ENCODE data around the gene FOXR2.

Gene FOXR2, protein sequence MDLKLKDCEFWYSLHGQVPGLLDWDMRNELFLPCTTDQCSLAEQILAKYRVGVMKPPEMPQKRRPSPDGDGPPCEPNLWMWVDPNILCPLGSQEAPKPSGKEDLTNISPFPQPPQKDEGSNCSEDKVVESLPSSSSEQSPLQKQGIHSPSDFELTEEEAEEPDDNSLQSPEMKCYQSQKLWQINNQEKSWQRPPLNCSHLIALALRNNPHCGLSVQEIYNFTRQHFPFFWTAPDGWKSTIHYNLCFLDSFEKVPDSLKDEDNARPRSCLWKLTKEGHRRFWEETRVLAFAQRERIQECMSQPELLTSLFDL

DNA sequence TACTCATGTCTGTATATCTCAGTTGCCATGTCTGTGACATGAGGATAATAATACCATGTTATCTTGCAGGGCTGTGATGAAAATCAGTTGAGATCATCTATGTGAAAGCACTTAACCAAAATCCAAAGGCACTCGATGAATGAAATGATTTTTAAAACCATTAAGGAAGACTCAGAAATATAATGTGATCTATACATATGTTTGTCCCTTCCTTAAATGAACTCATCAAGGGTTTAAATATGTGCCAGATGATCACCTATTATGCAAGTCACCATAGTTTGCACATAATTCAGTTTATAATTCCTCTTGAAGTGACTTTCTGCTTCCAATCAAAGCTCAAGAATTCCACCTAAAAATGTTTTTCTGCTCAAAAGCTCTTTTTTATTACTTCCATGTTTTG is at the start of gene FOXR2:
Gene FOXR2, plus strand, starts transcription at position 301 of the 400 bp plus-strand sequence. CDS start 312 bp downstream, outside the sequence.
- in situ Hi-C loops (cut with HindIII; ENCODE audit: low sequenced_read_pairs): no loop called here

DNA sequence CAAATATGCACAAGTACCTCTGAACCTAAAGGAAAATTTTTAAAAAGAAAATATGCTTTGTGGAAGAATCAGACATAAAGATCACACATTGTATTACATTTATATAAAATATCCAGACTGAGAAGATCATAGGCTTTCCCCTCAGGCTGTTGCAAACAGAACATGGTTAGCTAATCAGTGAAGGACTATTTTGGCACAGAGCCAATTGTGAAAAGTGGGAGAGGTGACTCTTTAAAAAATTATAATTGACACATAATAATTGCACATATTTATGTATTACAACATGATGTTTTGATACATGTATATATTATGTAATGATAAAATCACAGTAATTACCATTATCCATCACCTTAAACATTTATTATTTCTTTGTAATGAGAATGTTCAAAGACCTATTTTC is 44.1 kb upstream of the FOXR2 start:
- in situ Hi-C loops (cut with HindIII; ENCODE audit: low sequenced_read_pairs): no loop called here

DNA sequence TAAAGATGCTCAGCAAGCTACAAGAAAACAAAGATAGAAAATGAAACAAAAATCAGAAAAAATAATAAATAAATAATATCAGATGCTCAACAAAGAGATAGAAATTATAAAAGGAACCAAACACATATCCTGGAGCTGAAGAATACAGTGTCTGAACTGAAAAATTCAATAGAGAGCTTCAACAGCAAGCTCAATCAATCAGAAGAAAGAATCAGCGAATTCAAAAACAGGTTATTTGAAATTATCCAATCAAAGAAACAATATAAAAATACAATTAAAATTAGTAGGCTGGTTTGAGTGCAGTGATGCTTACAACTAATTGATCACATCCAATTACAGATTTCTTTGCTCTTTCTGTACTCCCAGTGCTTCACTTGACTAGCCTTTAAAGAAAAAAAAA is 40.8 kb upstream of the FOXR2 start:
- in situ Hi-C loops (cut with HindIII; ENCODE audit: low sequenced_read_pairs): no loop called here

DNA sequence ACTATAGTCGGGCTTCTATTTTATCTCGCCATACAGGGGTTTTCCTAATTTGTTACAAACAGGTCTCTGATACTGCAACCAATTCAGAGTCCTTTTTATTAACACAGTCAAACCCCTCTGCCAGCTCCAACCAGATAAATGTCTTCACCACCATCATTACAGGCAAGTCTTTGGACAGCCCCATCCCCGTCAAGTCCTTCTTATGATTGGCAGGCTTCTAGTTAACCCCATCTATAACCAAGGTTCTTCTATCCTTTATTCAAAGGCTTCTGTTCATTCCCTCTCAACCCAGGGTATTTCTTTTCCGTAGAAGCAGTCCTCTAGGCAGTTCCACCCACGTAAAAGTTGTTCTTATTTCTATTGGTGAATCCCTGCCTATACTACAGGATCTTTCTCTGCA is 29.9 kb upstream of the FOXR2 start:
- in situ Hi-C loops (cut with HindIII; ENCODE audit: low sequenced_read_pairs): no loop called here

DNA sequence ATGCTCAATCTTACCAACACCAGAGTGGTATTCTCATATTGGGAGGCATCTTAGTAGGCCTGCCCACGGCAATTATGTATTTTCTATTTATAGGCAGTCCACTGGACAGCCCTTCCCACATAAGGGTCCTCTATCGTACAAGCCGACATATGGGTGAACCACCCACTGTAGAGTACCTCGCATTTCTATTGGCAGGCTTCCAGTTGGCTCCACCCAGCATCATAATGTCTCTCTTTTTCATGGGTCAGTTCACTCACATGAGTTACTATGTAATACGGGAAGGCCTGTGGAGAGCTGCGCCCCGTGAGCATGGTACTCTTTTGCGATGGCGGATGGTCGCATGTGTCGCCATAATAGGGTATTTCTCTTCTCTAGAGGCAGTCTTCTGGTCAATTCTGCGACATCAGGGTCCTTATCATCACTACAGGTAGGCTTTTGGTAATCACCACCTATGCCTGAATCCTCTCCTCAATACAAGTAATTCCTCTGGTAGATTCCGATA is 29.4 kb upstream of the FOXR2 start:
- in situ Hi-C loops (cut with HindIII; ENCODE audit: low sequenced_read_pairs): no loop called here

DNA sequence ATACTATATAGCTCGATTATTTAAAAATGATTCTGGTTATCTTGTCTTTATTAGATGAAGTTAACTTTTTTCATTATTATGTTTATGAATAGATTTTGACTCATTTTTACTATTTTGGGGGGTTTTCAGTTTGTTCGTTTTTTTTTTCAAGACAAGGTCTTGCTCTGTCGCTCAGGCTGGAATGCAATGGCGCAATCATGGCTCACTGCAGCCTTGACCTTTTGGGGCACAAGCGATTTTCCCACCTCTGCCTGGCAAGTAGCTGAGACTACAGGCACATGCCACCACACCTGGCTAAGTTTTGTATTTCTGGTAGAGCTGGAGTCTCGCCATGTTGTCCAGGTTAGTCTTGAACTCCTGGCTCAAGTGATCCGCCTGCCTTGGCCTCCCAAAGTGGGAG is 24.9 kb upstream of the FOXR2 start:
- in situ Hi-C loops (cut with HindIII; ENCODE audit: low sequenced_read_pairs): no loop called here

DNA sequence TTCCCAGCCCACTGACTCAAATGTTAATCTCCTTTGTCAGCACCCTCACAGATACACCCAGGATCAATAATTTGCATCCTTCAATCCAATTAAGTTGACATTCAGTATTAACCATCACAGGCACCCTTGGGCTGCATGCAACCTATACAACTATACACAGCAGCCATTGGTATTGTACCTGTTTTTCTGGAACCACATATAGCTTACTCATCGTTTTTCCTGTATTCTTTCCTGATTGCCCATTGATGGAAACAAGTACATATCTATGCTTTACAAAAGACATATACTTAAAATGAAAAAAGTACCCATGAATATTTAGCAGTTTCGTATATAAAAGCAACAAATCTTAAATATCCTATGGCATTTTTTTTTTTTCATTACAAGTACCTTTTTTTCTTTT is 3.7 kb upstream of the FOXR2 start:
- in situ Hi-C loops (cut with HindIII; ENCODE audit: low sequenced_read_pairs): no loop called here

DNA sequence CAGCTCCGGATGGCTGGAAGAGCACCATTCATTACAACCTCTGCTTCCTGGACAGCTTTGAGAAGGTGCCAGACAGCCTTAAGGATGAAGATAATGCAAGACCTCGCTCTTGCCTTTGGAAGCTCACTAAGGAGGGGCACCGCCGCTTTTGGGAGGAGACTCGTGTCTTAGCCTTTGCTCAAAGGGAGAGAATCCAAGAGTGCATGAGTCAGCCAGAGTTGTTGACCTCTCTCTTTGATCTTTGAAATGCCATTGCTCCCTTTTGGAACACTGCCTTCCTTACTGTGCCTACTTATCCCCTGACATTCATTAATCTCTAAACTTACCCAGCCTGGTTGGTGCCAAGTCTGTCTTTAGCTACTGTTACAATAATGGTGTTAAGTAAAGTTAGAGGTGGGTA is 1.2 kb downstream of the FOXR2 start:
- in situ Hi-C loops (cut with HindIII; ENCODE audit: low sequenced_read_pairs): no loop called here

DNA sequence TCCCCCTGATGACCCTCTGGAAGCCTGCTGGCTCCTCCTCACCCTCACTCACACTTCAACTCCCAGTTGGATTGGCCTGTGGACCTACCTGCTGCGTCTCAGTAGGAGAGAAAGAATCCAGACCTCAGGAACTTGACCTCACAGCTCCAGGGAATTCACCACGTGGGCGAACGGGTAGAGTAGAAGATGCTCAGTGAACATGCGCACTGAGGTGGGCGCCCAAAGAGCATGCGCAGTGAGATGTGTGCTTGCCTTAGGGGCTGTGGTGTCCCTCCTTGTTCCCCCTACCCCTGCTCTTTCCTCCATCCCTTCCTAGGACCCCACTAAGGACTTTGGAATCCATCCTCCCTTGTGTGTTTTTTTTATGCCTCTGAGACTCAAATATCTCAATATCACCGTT is 12.9 kb downstream of the FOXR2 start:
- in situ Hi-C loops (cut with HindIII; ENCODE audit: low sequenced_read_pairs): no loop called here

DNA sequence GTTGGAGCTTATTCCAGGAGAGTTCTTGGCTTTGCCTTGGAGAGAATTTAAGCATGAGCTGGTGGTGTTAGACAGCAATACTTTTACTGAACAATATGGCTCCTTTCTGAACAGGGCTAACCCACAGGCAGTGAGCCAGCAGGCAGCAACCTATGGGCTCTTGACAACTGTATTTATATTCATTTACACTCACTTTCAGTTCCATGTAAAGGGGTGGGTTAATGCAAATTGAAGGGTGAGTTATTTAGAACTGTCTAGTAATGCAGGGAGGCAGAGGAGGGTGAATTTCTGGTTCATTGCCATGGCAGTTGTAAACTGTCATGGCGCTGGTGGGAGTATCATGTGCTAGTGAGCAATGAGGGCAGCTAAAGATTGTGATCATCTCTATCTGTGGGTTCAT is 15.7 kb downstream of the FOXR2 start:
- in situ Hi-C loops (cut with HindIII; ENCODE audit: low sequenced_read_pairs): no loop called here

DNA sequence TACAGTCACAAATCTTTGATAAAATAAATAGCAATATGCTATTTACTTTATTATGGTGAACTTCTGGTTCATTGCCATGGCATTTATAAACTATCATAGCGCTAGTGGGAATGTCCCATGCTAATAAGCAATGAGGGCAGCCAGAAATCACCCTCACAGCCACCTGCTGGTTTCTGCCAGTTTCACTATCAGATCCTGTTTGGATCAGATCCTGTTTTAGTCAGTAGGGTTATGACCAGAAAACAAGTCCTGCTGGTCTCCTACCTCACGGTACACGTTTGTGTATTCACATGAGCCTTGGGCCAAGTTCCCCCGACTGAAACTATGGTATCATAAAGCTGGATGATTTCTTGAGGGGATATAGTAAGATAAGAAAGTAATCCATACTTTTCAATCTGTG is 17.7 kb downstream of the FOXR2 start:
- in situ Hi-C loops (cut with HindIII; ENCODE audit: low sequenced_read_pairs): no loop called here

DNA sequence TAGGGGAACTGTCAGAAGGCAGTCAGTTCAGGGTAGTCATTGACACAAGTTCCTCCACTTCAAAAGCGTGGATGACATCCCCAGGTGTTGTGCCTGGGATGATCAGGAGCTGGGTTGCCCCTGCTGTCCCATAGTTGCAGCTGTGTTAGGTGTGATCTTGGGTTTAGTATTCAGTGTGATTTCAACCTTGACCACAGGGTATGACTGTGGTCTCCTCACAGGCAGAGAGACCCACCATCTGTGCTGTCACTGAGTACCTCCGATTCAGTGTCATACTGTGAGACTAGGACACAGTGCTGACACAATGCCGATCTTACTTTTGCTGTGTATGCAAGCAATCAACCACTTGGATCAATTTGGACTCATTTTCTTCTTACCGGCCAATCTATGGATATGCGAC is 25.2 kb downstream of the FOXR2 start:
- in situ Hi-C loops (cut with HindIII; ENCODE audit: low sequenced_read_pairs): no loop called here

DNA sequence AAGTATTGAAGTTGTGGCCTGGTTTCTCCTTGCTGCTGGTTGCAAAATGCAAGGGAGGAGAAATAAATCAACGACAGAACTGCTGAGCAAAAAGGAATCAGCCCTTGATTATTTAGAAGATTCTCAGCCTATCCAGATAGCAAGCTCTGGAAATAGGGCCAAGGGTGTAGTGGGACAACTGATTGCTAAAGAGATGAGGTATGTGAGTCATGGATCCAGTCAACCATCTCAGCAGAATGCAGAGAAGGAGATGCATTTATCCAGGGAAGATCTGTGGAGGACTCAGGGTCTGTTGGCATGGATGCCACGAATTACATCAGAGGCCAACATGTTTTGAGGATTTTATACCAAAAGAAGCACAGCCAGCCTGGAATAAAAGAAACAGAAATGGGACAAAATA is 36.7 kb downstream of the FOXR2 start:
- in situ Hi-C loops (cut with HindIII; ENCODE audit: low sequenced_read_pairs): no loop called here

DNA sequence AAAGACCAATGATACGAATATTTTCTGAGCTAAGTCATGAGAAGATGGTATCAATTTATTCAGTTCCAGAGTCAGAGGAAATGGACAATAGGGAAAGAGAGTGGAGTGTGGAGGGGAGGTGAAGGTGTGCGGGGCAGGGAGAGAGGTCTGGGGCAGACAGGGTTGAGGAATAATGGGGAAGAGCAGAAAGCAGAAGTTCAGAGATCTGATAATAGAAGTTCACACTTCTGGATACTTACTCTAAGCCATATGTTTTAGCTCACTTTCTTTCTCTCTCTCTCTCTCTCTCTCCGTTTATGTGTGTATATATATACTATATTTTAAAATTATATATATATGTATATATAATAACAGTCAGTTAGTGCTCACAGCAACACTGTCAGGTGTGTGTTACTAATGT is 40.4 kb downstream of the FOXR2 start:
- in situ Hi-C loops (cut with HindIII; ENCODE audit: low sequenced_read_pairs): no loop called here

DNA sequence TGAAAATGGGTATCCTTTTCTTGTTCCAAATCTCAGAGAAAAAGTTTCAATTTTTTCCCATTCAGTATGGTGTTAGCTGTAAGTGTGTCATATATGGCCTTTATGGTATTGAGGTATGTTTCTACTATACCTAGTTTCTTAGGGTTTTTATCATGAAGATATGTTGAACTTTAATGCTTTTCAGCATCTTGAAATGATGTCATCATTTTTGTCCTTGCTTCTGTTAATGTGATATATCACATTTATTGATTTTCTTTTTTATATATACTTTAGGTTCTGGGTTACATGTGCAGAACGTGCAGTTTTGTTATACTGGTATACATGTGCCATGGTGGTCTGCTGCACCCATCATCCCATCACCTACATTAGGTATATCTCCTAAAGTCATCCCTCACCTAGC is 44.9 kb downstream of the FOXR2 start:
- in situ Hi-C loops (cut with HindIII; ENCODE audit: low sequenced_read_pairs): no loop called here
